ENCODE results near the gene HDAC11.
A peak's percentile ranks its signal among the peaks of the same experiment; 100 is the strongest.

Gene HDAC11

DNA sequence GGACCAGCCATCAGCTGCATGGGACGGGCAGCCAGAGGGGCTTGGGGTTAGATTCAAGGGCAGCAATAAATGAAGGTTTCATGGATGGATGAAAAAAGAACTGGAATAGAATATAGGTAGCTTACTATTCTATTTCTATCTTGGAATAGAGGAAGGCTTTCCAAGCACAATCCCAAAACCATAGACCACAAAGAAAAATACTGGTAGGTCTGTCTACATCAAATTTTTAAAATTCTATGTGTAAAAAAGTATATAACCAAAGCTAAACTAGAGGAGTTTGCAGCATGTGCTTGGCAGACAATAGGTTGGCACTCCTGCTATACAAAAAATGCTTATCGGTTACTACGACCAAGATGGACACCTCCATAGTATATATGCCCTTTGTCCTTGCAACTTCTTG, 61.6 kb downstream of the HDAC11 start:
- no peak for TF ChIP-seq CTCF (conservative IDR thresholded peaks at IDR 0.05; ENCODE audit: low read depth, low read length)
- no peak for DNase-seq (ENCODE audit: low read depth)

DNA sequence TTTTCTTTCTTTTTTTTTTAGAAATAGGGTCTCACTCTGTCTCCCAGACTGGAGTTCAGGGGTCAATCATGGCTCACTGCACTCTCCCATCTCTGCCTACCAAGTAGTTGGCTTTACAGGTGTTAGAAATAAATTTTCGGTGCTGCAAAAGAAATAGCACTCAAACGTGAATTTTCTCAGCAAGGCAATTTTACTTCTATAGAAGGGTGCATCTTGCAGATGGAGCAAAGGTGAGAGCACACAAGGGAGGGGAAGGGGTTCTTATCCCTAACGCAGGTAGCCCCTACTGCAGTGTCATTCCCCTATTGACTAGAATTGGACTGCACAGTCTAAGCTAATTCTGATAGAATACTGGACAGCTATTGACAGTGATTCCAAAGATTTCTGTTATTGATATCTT, 62.0 kb downstream of the HDAC11 start:
- no peak for TF ChIP-seq CTCF (conservative IDR thresholded peaks at IDR 0.05; ENCODE audit: low read depth, low read length)
- DNase-seq (ENCODE audit: low read depth): no peak
- H3K4me3 ChIP-seq (ENCODE audit: low read length): no peak overlapping the region

More for the DNA sequence above, 61.6 kb downstream of the HDAC11 start:
- H3K4me3 ChIP-seq (ENCODE audit: low read length): no peak overlapping the region

GRCh38 chr3:13543253-13543652, 63.1 kb downstream of the HDAC11 start:
- peak; percentile 62 for DNase-seq (ENCODE audit: low read depth)
- no peak overlapping the region for H3K4me3 ChIP-seq (ENCODE audit: low read length)
- TF ChIP-seq CTCF (conservative IDR thresholded peaks at IDR 0.05; ENCODE audit: low read depth, low read length): no peak

DNA sequence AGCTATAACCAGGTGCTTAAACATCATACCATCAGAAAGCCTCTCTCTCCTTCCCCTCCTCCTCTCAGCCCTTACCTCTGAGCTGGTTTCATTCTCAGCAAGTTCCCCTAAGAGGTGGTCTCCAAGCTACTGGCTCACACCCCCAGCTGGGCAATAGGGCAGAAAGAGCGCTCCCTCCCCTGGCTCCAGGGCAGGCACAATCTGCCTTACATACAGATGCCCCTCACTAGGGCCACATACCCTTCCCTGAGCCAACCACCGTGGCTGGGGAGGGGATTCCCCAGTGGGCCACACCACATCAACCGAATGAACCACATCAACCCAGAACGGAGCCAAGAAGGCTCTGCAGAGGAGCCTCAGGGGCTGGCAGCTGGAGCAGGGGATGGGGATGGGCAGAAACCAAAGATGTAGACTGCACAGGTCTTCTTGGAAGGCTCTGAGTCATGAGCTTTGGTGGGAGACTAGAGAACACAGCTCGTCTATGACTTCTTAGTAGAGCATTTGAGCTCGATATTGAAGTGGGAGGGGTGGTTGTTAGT, 64.3 kb downstream of the HDAC11 start:
- peak; percentile 36 for DNase-seq (ENCODE audit: low read depth)
- no peak for TF ChIP-seq CTCF (conservative IDR thresholded peaks at IDR 0.05; ENCODE audit: low read depth, low read length)
- H3K4me3 ChIP-seq (ENCODE audit: low read length): no peak overlapping the region

GRCh38 chr3:13544951-13545651, 65.0 kb downstream of the HDAC11 start:
- no peak overlapping the region for H3K4me3 ChIP-seq (ENCODE audit: low read length)
- no peak for TF ChIP-seq CTCF (conservative IDR thresholded peaks at IDR 0.05; ENCODE audit: low read depth, low read length)
- no peak for DNase-seq (ENCODE audit: low read depth)

- H3K4me3 ChIP-seq (ENCODE audit: low read length): no peak overlapping the region
- TF ChIP-seq CTCF (conservative IDR thresholded peaks at IDR 0.05; ENCODE audit: low read depth, low read length): no peak
- DNase-seq (ENCODE audit: low read depth): no peak
Observed at GRCh38 chr3:13545952-13546454, 65.9 kb downstream of the HDAC11 start.

GRCh38 chr3:13546667-13547171, 66.6 kb downstream of the HDAC11 start:
- DNase-seq (ENCODE audit: low read depth): no peak
- TF ChIP-seq CTCF (conservative IDR thresholded peaks at IDR 0.05; ENCODE audit: low read depth, low read length): no peak
- H3K4me3 ChIP-seq (ENCODE audit: low read length): no peak overlapping the region

Measured in retinal pigment epithelial cell (primary cell).